Umbilical cord (tissue), 2 donors: ENCODE data around the gene ZBP1. TPM values are rescaled to one million over a fixed set of nuclear protein-coding genes. Genes with fewer than 3 reads are reported as not detected.

Experiments
- DNase-seq: peaks from one replicate; pipeline ENCODE4 v3.0.0-alpha.2; 2015; ENCODE audit warnings: low spot score
- total RNA-seq: library from RNA; depleted of rRNA; stranded (reverse); fragments of >200 nt; gene quantifications from one replicate; pipeline ENCODE4 v1.2.3, GENCODE V29; 2014; ENCODE audit warnings: low replicate concordance; ENCODE audit not compliant: insufficient read depth

The ZBP1 gene
- total RNA-seq, 1 donor from 2014 or later = 0.48 TPM

DNA sequence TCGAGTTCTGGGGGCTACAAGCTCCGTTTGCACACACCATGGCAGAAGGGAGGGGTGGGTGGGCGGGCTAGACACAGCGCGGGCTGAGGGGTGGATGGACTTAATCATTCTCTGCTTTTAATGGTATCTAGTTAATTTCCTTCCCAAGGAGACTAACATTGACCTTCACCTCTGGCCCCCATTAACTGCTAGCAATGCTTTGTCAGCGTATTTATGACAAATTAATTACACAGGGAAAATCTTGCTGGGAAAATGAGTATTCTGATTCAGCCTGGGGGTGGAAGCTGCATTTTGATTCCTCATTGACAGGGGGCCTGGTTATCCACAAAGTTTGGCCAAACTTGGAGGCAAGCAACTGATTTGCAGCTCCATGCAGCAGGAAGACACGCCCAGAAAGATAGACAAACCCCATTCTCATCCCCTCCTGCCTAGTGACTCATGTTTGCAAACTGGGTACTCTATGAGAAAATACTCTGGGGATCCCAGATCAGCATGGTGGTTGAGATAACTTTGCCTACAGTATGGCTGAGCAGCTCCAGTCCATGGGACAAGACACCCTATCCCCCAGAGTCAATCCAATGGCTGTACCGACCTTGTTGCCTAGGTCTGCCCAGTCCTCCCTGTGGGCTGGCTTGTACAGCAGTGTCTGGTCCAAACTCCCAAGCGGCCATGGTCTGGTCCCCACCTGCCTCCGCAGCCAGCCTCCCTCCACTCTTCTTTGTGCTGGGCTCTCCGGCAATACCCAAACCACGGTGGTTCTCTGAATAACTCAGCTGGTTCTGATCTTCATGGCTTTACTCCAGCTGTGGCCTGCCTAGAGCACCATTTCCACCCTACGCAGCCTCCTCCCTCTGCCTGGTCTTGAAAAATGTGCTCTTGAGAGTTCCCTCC lies 19.7 kb downstream of the ZBP1 start:
- no peak for DNase-seq

- DNase-seq = no peak
Measured at GRCh38 chr20:57598491-57598890, 21.7 kb downstream of the ZBP1 start.

- DNase-seq = no peak
Measured at GRCh38 chr20:57598060-57598459, 22.2 kb downstream of the ZBP1 start.

- DNase-seq = peak; percentile 37
Measured at GRCh38 chr20:57596998-57597939, 23.0 kb downstream of the ZBP1 start.

DNA sequence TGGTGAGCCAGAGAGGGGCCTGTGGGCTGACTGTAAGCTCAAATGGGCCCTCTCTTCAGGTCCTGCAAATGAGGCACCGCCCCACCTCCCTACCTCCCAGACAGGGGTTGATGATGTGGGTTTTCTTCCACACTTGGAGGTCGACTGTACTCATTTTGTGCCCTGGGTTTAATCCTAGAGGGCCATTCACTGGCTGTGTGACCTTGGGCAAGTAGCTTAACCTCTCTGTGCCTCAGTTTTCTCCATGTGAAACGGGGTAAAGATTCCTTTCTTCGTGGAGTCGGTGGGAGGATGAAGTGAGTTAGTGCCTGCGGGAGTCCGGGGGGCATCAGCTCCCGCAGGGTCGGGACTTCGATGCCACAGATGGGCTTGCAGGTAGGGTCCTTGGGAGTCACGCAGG lies 23.9 kb downstream of the ZBP1 start:
- DNase-seq = no peak

- DNase-seq = no peak
Measured at GRCh38 chr20:57595041-57596030, 24.9 kb downstream of the ZBP1 start.

- no peak for DNase-seq
Measured at GRCh38 chr20:57594092-57594951, 25.9 kb downstream of the ZBP1 start.

GRCh38 chr20:57593134-57593886 lies 26.9 kb downstream of the ZBP1 start:
- no peak for DNase-seq

DNA sequence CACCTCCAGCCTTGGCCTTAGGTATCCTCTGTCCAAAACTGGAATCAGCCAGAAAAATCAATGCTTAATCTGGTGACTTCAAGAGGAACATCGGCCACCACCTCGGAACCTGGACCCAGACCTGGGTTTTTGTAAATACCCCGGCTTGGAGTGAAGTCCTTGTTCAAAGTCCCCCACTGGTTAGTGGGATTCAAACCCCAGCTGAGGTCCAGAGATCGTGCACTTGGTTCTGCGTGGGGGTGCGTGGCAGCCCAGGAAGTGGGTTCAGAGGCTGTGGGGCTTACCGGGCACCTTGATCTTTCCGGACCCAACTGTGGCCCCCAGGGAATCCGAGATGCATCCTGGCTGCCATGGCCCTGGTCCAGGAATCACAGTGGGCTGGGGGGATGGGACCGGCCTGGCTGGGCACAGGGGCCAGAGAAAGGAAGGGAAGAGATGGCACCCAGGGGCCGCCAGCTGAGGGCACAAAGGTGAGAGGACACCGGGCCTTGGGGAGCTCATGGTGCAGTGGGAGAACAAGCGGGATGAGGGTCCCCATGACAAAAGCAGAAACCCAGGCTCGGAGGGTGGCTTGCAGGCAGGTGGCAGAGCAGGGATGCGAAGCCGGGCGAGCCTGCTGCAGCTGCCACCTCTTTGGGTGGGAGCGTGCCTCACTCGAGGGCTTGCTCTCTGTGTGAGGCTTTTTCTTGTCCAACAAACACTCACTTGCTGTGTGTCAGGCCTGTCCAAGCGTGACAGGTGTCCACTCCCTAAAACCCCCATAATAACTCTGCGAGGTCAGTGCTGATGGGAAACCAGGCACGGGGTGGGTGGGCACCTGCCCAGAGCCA lies 27.7 kb downstream of the ZBP1 start:
- DNase-seq = no peak

GRCh38 chr20:57591289-57592229 lies 28.7 kb downstream of the ZBP1 start:
- no peak for DNase-seq

GRCh38 chr20:57590485-57591288 lies 29.5 kb downstream of the ZBP1 start:
- DNase-seq = no peak

GRCh38 chr20:57589728-57590484 lies 30.3 kb downstream of the ZBP1 start:
- no peak for DNase-seq

- no peak for DNase-seq
Measured at GRCh38 chr20:57589123-57589727, 31.0 kb downstream of the ZBP1 start.

GRCh38 chr20:57588596-57588995 lies 31.6 kb downstream of the ZBP1 start:
- no peak for DNase-seq

- no peak for DNase-seq
Measured at GRCh38 chr20:57587989-57588377, 32.2 kb downstream of the ZBP1 start.
